H9 (cell line): Measurements from ENCODE around the gene AP2A2. TPM values are rescaled to one million over a fixed set of nuclear protein-coding genes. Genes with fewer than 3 reads are reported as not detected.

ENCODE experiments used
- DNase-seq: peaks from one replicate; pipeline ENCODE4 v3.0.0-alpha.2; 2017
- H2AFZ ChIP-seq: one replicate; pipeline ENCODE4 v1.6.1; 2013; ENCODE audit warnings: mild to moderate bottlenecking, low read length, control low read depth, moderate library complexity
- H2AK5ac ChIP-seq: 2 replicates; pipeline ENCODE4 v1.6.1; 2013; ENCODE audit warnings: low read length, control low read depth, mixed read lengths; ENCODE audit not compliant: insufficient read length
- H2BK120ac ChIP-seq: one replicate; pipeline ENCODE4 v1.6.1; 2013; ENCODE audit warnings: low read depth, mild to moderate bottlenecking, low read length, control low read depth, inconsistent platforms; ENCODE audit not compliant: poor library complexity, severe bottlenecking
- H2BK12ac ChIP-seq: 2 replicates; pipeline ENCODE4 v1.6.1; 2013; ENCODE audit warnings: low read length, control low read depth, mixed read lengths, low read depth; ENCODE audit not compliant: insufficient read length
- H2BK15ac ChIP-seq: 2 replicates; pipeline ENCODE4 v1.6.1; 2013; ENCODE audit warnings: low read depth, low read length, control low read depth
- H2BK20ac ChIP-seq: one replicate; pipeline ENCODE4 v1.6.1; 2013; ENCODE audit warnings: low read depth, mild to moderate bottlenecking, low read length, control low read depth, inconsistent platforms; ENCODE audit not compliant: poor library complexity, severe bottlenecking
- H2BK5ac ChIP-seq: 2 replicates; pipeline ENCODE4 v1.6.1; 2013; ENCODE audit warnings: low read length, control low read depth, mixed read lengths; ENCODE audit not compliant: insufficient read length
- H3K14ac ChIP-seq: 2 replicates; pipeline ENCODE4 v1.6.1; 2013; ENCODE audit warnings: low read length, control low read depth; ENCODE audit not compliant: insufficient read depth
- H3K18ac ChIP-seq: 2 replicates; pipeline ENCODE4 v1.6.1; 2013; ENCODE audit warnings: low read depth, mild to moderate bottlenecking, mixed read lengths, low read length, control low read depth; ENCODE audit not compliant: insufficient read length
- H3K23ac ChIP-seq: 2 replicates; pipeline ENCODE4 v1.6.1; 2013; ENCODE audit warnings: low read length, control low read depth, mixed read lengths, low read depth; ENCODE audit not compliant: insufficient read length
- H3K23me2 ChIP-seq: 2 replicates; pipeline ENCODE4 v1.6.1; 2013; ENCODE audit warnings: low read depth, mild to moderate bottlenecking, mixed read lengths, low read length, control low read depth; ENCODE audit not compliant: insufficient read length, poor library complexity, severe bottlenecking
- H3K27ac ChIP-seq: 2 replicates; pipeline ENCODE4 v1.5.1; 2013; ENCODE audit warnings: low read length, control low read depth, mixed read lengths, low read depth; ENCODE audit not compliant: insufficient read length
- H3K27me3 ChIP-seq: 2 replicates; pipeline ENCODE4 v1.6.1; 2013; ENCODE audit warnings: low read length, control low read depth, inconsistent platforms; ENCODE audit not compliant: insufficient read depth
- H3K4ac ChIP-seq: 2 replicates; pipeline ENCODE4 v1.6.1; 2013; ENCODE audit warnings: low read depth, mild to moderate bottlenecking, control low read depth, inconsistent platforms, low read length, moderate library complexity
- H3K4me1 ChIP-seq: 2 replicates; pipeline ENCODE4 v1.6.1; 2013; ENCODE audit warnings: low read length, control low read depth, inconsistent platforms; ENCODE audit not compliant: insufficient read depth
- H3K4me2 ChIP-seq: 2 replicates; pipeline ENCODE4 v1.6.1; 2013; ENCODE audit warnings: low read length, control low read depth, mixed read lengths; ENCODE audit not compliant: insufficient read length, insufficient read depth
- H3K56ac ChIP-seq: 2 replicates; pipeline ENCODE4 v1.6.1; 2013; ENCODE audit warnings: low read depth, mild to moderate bottlenecking, mixed read lengths, low read length, control low read depth; ENCODE audit not compliant: insufficient read length
- H3K79me1 ChIP-seq: 2 replicates; pipeline ENCODE4 v1.6.1; 2013; ENCODE audit warnings: low read depth, mild to moderate bottlenecking, moderate library complexity, low read length, control low read depth, inconsistent platforms; ENCODE audit not compliant: insufficient read depth, poor library complexity, severe bottlenecking
- H3K79me2 ChIP-seq: 2 replicates; pipeline ENCODE4 v1.6.1; 2013; ENCODE audit warnings: low read length, control low read depth, inconsistent platforms; ENCODE audit not compliant: insufficient read depth
- H3K9ac ChIP-seq: 2 replicates; pipeline ENCODE4 v1.6.1; 2013; ENCODE audit warnings: low read length, control low read depth, mixed read lengths; ENCODE audit not compliant: insufficient read length; ENCODE audit errors: extremely low read depth
- H3K9me3 ChIP-seq: one replicate; pipeline ENCODE4 v1.6.1; 2013; ENCODE audit warnings: low read depth, low read length, inconsistent platforms; ENCODE audit not compliant: control insufficient read depth
- H3T11ph ChIP-seq: one replicate; pipeline ENCODE4 v1.6.1; 2013; ENCODE audit warnings: mild to moderate bottlenecking, low read length, control low read depth, inconsistent platforms
- H4K20me1 ChIP-seq: one replicate; pipeline ENCODE4 v1.6.1; 2013; ENCODE audit not compliant: control insufficient read depth, insufficient read length, insufficient read depth
- H4K5ac ChIP-seq: 2 replicates; pipeline ENCODE4 v1.6.1; 2013; ENCODE audit warnings: low read depth, mild to moderate bottlenecking, mixed read lengths, low read length, control low read depth; ENCODE audit not compliant: insufficient read length
- H4K8ac ChIP-seq: replicated peaks from 2 replicates; pipeline ENCODE4 v1.6.1; 2013; ENCODE audit warnings: low read length, control low read depth, mixed read lengths, low read depth; ENCODE audit not compliant: insufficient read length
- H4K91ac ChIP-seq: 2 replicates; pipeline ENCODE4 v1.6.1; 2013; ENCODE audit warnings: low read depth, mild to moderate bottlenecking, moderate library complexity, mixed read lengths, low read length, control low read depth; ENCODE audit not compliant: insufficient read length
- H3K27ac Mint-ChIP-seq, 3 experiments: 2 replicates in 2 of 3; 3 replicates in 1 of 3; pipeline ENCODE4 v1.8.0; 2020 to 2021; ENCODE audit warnings: mixed read lengths in 3 of 3, mild to moderate bottlenecking in 1 of 3, moderate library complexity in 1 of 3
- H3K27me3 Mint-ChIP-seq: 2 replicates; pipeline ENCODE4 v1.8.0; 2021; ENCODE audit warnings: low read depth, mild to moderate bottlenecking, moderate library complexity, mixed read lengths
- H3K36me3 Mint-ChIP-seq, 3 experiments: 2 replicates in 2 of 3; 3 replicates in 1 of 3; pipeline ENCODE4 v1.8.0; 2020 to 2021; ENCODE audit warnings: low read depth in 3 of 3, mixed read lengths in 3 of 3; ENCODE audit not compliant: insufficient read depth in 1 of 3
- H3K4me1 Mint-ChIP-seq, 2 experiments: 2 replicates each; pipeline ENCODE4 v1.8.0; 2020; ENCODE audit warnings: mixed read lengths in 2 of 2
- H3K4me3 Mint-ChIP-seq, 2 experiments: 2 replicates in 1 of 2; 3 replicates in 1 of 2; pipeline ENCODE4 v1.8.0; 2020 to 2021; ENCODE audit warnings: mild to moderate bottlenecking in 2 of 2, mixed read lengths in 2 of 2, moderate library complexity in 1 of 2
- H3K9me3 Mint-ChIP-seq, 2 experiments: 2 replicates in 1 of 2; 3 replicates in 1 of 2; pipeline ENCODE4 v1.8.0; 2020; ENCODE audit warnings: mild to moderate bottlenecking in 2 of 2, mixed read lengths in 2 of 2, moderate library complexity in 1 of 2
- CTCF ChIP-seq: fragments of 200-600 bp; sonication (generic); conservative IDR thresholded peaks from 3 replicates; pipeline ENCODE4 v1.8.0; 2021; ENCODE audit warnings: antibody characterized with exemption, mild to moderate bottlenecking
- WGBS: extraction: QIAGEN DNeasy Blood & Tissue Kit; methylation state at CpG from one replicate; pipeline ENCODE4 v1.1.7; 2013; ENCODE audit warnings: missing lambda C conversion rate, low lambda C conversion rate, mixed read lengths; ENCODE audit not compliant: insufficient read length; ENCODE audit errors: extremely low coverage; 5-methylcytosine and 5-hydroxymethylcytosine counted together
- total RNA-seq: library from RNA; stranded (reverse); gene quantifications from 2 replicates; pipeline ENCODE4 v1.2.1, GENCODE V29; 2021

The AP2A2 gene
- total RNA-seq, 1 experiment from 2014 or later, result 53.7 TPM

GRCh38 chr11:1049071-1049405 lies 123.4 kb downstream of the AP2A2 start:
- Histone ChIP-seq H3K56ac (no peak overlapping the region), H4K5ac (no peak overlapping the region), H4K20me1 (no peaks in the 10 kb centered on the region), H2BK120ac (no peak overlapping the region), H3K14ac (no peak overlapping the region), H2BK15ac (no peak overlapping the region), H3K4me2 (no peak overlapping the region), H3K18ac (no peak overlapping the region), H3K9me3 (no peaks in the 10 kb centered on the region), H3K4me1 (no peaks in the 10 kb centered on the region), H4K91ac (no peak overlapping the region), H2BK5ac (no peak overlapping the region), H3K9ac (no peak overlapping the region), H4K8ac (no peak overlapping the region), H3K27ac (no peak overlapping the region), H2AFZ (no peak overlapping the region), H3T11ph (no peak overlapping the region), H3K27me3 (no peaks in the 10 kb centered on the region), H2BK20ac (no peak overlapping the region), H3K4ac (no peak overlapping the region), H3K23ac (no peak overlapping the region), H2BK12ac (no peak overlapping the region), H3K79me2 (no peaks in the 10 kb centered on the region), H3K23me2 (no peaks in the 10 kb centered on the region), H3K79me1 (no peaks in the 10 kb centered on the region), H2AK5ac (no peak overlapping the region)
- no CpG with 5 or more reads among the region's 6 CpGs for WGBS
- H3K27me3 Mint-ChIP-seq, result peaks cover 16% of the 10 kb centered on the region
- H3K4me3 Mint-ChIP-seq, result no peak overlapping the region
- no peak for DNase-seq
- no peak for TF ChIP-seq CTCF
- no peak overlapping the region for H3K27ac Mint-ChIP-seq
- H3K36me3 Mint-ChIP-seq, result no peaks in the 10 kb centered on the region; a peak in 1 of 7 replicates
- H3K4me1 Mint-ChIP-seq, result no peaks in the 10 kb centered on the region
- H3K9me3 Mint-ChIP-seq, result no peaks in the 10 kb centered on the region; a peak in 1 of 5 replicates
